Measurements from ENCODE around the gene DHRS7B.
"Not testable (repeated sequence)": the region's sequence is repeated elsewhere in the genome, so short reads cannot be mapped to it uniquely, and the experiment has no call there.

Gene DHRS7B

GRCh38 chr17:21098934-21099689, 27.7 kb upstream of the DHRS7B start:
- no peak for TF ChIP-seq CTCF (IDR thresholded peaks at IDR 0.05)
- TF ChIP-seq ZFX (IDR thresholded peaks at IDR 0.05; ENCODE audit: borderline replicate concordance) = no peak
- peak overlapping the region; percentile 74 for H3K27ac ChIP-seq

GRCh38 chr17:21100636-21101035, 26.1 kb upstream of the DHRS7B start:
- H3K27ac ChIP-seq = no peak overlapping the region
- no peak for TF ChIP-seq ZFX (IDR thresholded peaks at IDR 0.05; ENCODE audit: borderline replicate concordance)
- no peak for TF ChIP-seq CTCF (IDR thresholded peaks at IDR 0.05)

GRCh38 chr17:21104608-21105007, 22.2 kb upstream of the DHRS7B start:
- TF ChIP-seq ZFX (IDR thresholded peaks at IDR 0.05; ENCODE audit: borderline replicate concordance) (no peak), CTCF (IDR thresholded peaks at IDR 0.05) (no peak)
- H3K27ac ChIP-seq = no peak overlapping the region

- no peak for TF ChIP-seq CTCF (IDR thresholded peaks at IDR 0.05)
- no peak for TF ChIP-seq ZFX (IDR thresholded peaks at IDR 0.05; ENCODE audit: borderline replicate concordance)
Measured at GRCh38 chr17:21105064-21105894, 21.5 kb upstream of the DHRS7B start.

GRCh38 chr17:21106316-21106715, 20.4 kb upstream of the DHRS7B start:
- TF ChIP-seq ZFX (IDR thresholded peaks at IDR 0.05; ENCODE audit: borderline replicate concordance) (no peak), CTCF (IDR thresholded peaks at IDR 0.05) (no peak)
- no peak overlapping the region for H3K27ac ChIP-seq

More at GRCh38 chr17:21105064-21105894, 21.5 kb upstream of the DHRS7B start:
- no peak overlapping the region for H3K27ac ChIP-seq

- H3K27ac ChIP-seq = not testable (repeated sequence)
Measured at GRCh38 chr17:21107067-21107650, 19.6 kb upstream of the DHRS7B start.

GRCh38 chr17:21108651-21109050, 18.1 kb upstream of the DHRS7B start:
- no peak for TF ChIP-seq CTCF (IDR thresholded peaks at IDR 0.05)
- TF ChIP-seq ZFX (IDR thresholded peaks at IDR 0.05; ENCODE audit: borderline replicate concordance) = no peak
- no peak overlapping the region for H3K27ac ChIP-seq

Measured in 22Rv1 (cell line).